ENCODE measurements around the gene SLA2.

DNA sequence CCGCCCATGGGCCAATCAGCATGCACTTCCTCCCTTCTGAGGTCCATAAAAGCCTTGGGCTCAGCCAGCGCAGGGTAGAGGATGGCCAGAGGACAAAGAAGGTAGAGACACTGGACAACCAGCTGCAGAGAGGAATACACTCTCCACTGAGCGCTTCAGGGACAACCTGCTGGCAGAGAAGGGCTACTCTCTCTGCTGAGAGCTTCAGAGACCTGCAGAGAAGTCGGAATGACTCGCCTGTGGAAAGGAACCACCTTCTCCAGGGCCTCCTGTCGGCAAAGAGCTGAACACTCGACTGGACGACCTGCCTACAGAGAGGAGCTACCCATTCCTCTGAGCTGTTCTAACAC, 31.4 kb upstream of the SLA2 start:
- TF ChIP-seq, protein P1, sequence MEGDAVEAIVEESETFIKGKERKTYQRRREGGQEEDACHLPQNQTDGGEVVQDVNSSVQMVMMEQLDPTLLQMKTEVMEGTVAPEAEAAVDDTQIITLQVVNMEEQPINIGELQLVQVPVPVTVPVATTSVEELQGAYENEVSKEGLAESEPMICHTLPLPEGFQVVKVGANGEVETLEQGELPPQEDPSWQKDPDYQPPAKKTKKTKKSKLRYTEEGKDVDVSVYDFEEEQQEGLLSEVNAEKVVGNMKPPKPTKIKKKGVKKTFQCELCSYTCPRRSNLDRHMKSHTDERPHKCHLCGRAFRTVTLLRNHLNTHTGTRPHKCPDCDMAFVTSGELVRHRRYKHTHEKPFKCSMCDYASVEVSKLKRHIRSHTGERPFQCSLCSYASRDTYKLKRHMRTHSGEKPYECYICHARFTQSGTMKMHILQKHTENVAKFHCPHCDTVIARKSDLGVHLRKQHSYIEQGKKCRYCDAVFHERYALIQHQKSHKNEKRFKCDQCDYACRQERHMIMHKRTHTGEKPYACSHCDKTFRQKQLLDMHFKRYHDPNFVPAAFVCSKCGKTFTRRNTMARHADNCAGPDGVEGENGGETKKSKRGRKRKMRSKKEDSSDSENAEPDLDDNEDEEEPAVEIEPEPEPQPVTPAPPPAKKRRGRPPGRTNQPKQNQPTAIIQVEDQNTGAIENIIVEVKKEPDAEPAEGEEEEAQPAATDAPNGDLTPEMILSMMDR (IDR thresholded peaks at IDR 0.05), result no peak
- TF ChIP-seq ESRRA (IDR thresholded peaks at IDR 0.05; ENCODE audit: borderline replicate concordance, low read length) (no peak), POLR2A (IDR thresholded peaks at IDR 0.05; ENCODE audit: low read length) (no peak), EP300 (IDR thresholded peaks at IDR 0.05) (no peak), JUN (IDR thresholded peaks at IDR 0.05) (no peak), RAD21 (conservative IDR thresholded peaks at IDR 0.05 in 1 of 2, IDR thresholded peaks at IDR 0.05 in 1 of 2) (no peak), GATA3 (IDR thresholded peaks at IDR 0.05; ENCODE audit: borderline replicate concordance) (no peak), CEBPB (IDR thresholded peaks at IDR 0.05) (no peak)
- TF ChIP-seq, protein P2, sequence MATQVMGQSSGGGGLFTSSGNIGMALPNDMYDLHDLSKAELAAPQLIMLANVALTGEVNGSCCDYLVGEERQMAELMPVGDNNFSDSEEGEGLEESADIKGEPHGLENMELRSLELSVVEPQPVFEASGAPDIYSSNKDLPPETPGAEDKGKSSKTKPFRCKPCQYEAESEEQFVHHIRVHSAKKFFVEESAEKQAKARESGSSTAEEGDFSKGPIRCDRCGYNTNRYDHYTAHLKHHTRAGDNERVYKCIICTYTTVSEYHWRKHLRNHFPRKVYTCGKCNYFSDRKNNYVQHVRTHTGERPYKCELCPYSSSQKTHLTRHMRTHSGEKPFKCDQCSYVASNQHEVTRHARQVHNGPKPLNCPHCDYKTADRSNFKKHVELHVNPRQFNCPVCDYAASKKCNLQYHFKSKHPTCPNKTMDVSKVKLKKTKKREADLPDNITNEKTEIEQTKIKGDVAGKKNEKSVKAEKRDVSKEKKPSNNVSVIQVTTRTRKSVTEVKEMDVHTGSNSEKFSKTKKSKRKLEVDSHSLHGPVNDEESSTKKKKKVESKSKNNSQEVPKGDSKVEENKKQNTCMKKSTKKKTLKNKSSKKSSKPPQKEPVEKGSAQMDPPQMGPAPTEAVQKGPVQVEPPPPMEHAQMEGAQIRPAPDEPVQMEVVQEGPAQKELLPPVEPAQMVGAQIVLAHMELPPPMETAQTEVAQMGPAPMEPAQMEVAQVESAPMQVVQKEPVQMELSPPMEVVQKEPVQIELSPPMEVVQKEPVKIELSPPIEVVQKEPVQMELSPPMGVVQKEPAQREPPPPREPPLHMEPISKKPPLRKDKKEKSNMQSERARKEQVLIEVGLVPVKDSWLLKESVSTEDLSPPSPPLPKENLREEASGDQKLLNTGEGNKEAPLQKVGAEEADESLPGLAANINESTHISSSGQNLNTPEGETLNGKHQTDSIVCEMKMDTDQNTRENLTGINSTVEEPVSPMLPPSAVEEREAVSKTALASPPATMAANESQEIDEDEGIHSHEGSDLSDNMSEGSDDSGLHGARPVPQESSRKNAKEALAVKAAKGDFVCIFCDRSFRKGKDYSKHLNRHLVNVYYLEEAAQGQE (IDR thresholded peaks at IDR 0.05), result no peak
- TF ChIP-seq, protein P3, sequence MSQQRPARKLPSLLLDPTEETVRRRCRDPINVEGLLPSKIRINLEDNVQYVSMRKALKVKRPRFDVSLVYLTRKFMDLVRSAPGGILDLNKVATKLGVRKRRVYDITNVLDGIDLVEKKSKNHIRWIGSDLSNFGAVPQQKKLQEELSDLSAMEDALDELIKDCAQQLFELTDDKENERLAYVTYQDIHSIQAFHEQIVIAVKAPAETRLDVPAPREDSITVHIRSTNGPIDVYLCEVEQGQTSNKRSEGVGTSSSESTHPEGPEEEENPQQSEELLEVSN (IDR thresholded peaks at IDR 0.05; ENCODE audit: borderline replicate concordance, low read depth), result no peak
